ENCODE results near the gene RYR3.

RYR3 gene

DNA sequence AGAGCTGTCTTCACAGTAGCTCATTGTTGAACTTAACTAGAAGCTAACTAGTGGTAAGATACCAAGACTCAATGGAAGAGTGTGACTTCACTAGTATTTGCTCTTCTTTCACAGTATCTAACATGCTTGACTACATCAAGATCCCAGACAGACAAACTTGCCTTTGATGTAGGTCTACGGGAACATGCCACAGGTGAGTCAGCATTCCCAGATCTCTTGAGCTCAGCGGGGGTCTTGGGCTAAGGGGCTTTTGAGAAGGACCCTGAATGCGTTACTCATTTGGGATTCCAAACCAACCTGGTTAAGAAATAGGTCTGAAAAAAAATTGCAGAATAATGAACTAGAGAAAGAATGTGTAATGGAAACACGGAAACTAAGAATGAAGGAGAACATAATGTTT is 222.4 kb downstream of the RYR3 start:
- H3K79me2 ChIP-seq (ENCODE audit: insufficient read depth, low read length): no peaks in the 10 kb centered on the region
- H3K4me3 ChIP-seq (ENCODE audit: insufficient read depth, low read length, poor library complexity, severe bottlenecking): no peak overlapping the region
- H3K36me3 ChIP-seq (ENCODE audit: low read length): no peaks in the 10 kb centered on the region
- no peak overlapping the region for H2AFZ ChIP-seq (ENCODE audit: low read depth, low read length, severe bottlenecking)
- no peak overlapping the region for H3K9ac ChIP-seq (ENCODE audit: low read length)
- no peak overlapping the region for H3K27ac ChIP-seq (ENCODE audit: low read depth, low read length)
- no peaks in the 10 kb centered on the region for H3F3A ChIP-seq (ENCODE audit: insufficient read depth)
- no peak overlapping the region for H3K4me2 ChIP-seq (ENCODE audit: low read depth, low read length, poor library complexity, severe bottlenecking)
- no peaks in the 10 kb centered on the region for H3K9me3 ChIP-seq (ENCODE audit: insufficient read depth, low read length)
- no peaks in the 10 kb centered on the region for H3K27me3 ChIP-seq (ENCODE audit: low read length)
- TF ChIP-seq EZH2phosphoT487 (conservative IDR thresholded peaks at IDR 0.05; ENCODE audit: low read length): no peak
- TF ChIP-seq, protein P1, sequence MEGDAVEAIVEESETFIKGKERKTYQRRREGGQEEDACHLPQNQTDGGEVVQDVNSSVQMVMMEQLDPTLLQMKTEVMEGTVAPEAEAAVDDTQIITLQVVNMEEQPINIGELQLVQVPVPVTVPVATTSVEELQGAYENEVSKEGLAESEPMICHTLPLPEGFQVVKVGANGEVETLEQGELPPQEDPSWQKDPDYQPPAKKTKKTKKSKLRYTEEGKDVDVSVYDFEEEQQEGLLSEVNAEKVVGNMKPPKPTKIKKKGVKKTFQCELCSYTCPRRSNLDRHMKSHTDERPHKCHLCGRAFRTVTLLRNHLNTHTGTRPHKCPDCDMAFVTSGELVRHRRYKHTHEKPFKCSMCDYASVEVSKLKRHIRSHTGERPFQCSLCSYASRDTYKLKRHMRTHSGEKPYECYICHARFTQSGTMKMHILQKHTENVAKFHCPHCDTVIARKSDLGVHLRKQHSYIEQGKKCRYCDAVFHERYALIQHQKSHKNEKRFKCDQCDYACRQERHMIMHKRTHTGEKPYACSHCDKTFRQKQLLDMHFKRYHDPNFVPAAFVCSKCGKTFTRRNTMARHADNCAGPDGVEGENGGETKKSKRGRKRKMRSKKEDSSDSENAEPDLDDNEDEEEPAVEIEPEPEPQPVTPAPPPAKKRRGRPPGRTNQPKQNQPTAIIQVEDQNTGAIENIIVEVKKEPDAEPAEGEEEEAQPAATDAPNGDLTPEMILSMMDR (IDR thresholded peaks at IDR 0.05; ENCODE audit: insufficient read depth, low read length, poor library complexity, severe bottlenecking): no peak
- no peaks in the 10 kb centered on the region for H4K20me1 ChIP-seq (ENCODE audit: low read depth, low read length)
- H3K9me2 ChIP-seq (replicated peaks; ENCODE audit: insufficient read depth, low read length): no peaks in the 10 kb centered on the region

DNA sequence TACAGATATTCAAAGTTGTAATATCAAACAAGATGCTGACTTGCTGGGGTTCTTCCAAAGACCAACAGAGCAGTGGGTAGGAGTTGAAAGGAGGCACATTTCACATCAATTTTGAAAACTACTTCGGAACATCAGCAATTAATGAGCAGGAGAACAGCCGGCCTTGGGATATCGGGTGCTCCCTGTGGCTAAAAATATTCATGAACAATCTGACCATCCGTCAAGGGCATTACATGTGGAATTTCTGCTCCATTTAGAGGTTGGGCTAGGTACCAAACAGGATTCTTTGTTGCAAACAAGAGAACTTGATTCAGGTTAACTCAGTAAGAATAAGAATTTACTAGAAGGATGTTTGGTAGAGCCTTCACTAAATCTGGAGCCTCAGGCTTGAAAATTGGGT is 223.9 kb downstream of the RYR3 start:
- Histone ChIP-seq H3K4me3 (ENCODE audit: insufficient read depth, low read length, poor library complexity, severe bottlenecking) (no peak overlapping the region), H3K27ac (ENCODE audit: low read depth, low read length) (no peak overlapping the region), H3K9me2 (replicated peaks; ENCODE audit: insufficient read depth, low read length) (no peaks in the 10 kb centered on the region), H3K79me2 (ENCODE audit: insufficient read depth, low read length) (no peaks in the 10 kb centered on the region), H2AFZ (ENCODE audit: low read depth, low read length, severe bottlenecking) (no peak overlapping the region), H3K27me3 (ENCODE audit: low read length) (no peaks in the 10 kb centered on the region), H3K9me3 (ENCODE audit: insufficient read depth, low read length) (no peaks in the 10 kb centered on the region), H3K36me3 (ENCODE audit: low read length) (no peaks in the 10 kb centered on the region), H3K4me2 (ENCODE audit: low read depth, low read length, poor library complexity, severe bottlenecking) (no peak overlapping the region), H3F3A (ENCODE audit: insufficient read depth) (no peaks in the 10 kb centered on the region), H4K20me1 (ENCODE audit: low read depth, low read length) (no peaks in the 10 kb centered on the region), H3K9ac (ENCODE audit: low read length) (no peak overlapping the region)
- TF ChIP-seq, protein P1 (IDR thresholded peaks at IDR 0.05; ENCODE audit: insufficient read depth, low read length, poor library complexity, severe bottlenecking): no peak
- TF ChIP-seq EZH2phosphoT487 (conservative IDR thresholded peaks at IDR 0.05; ENCODE audit: low read length): no peak

DNA sequence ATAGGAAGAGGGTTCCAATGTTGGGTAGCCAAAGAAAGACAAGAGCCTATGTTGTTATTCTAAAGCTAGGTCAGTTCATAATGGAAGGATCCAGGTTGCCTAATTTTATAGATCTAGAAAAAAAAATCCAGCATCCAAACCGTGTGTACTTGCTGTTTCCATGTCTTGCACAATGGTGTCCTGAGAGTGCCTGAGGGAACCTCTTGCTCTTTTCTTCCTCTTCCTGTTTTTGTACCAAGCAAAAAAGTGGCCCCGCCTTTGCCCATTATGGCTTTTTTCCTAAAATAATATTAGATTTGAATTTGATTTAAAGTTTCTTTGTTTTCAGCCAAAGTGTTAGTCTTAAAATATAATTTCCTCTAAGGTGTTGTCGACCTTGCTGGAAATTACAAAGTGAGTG is 224.4 kb downstream of the RYR3 start:
- no peaks in the 10 kb centered on the region for H3K36me3 ChIP-seq (ENCODE audit: low read length)
- H3K79me2 ChIP-seq (ENCODE audit: insufficient read depth, low read length): no peaks in the 10 kb centered on the region
- no peaks in the 10 kb centered on the region for H4K20me1 ChIP-seq (ENCODE audit: low read depth, low read length)
- H2AFZ ChIP-seq (ENCODE audit: low read depth, low read length, severe bottlenecking): no peak overlapping the region
- no peaks in the 10 kb centered on the region for H3F3A ChIP-seq (ENCODE audit: insufficient read depth)
- H3K4me2 ChIP-seq (ENCODE audit: low read depth, low read length, poor library complexity, severe bottlenecking): no peak overlapping the region
- H3K9me2 ChIP-seq (replicated peaks; ENCODE audit: insufficient read depth, low read length): no peaks in the 10 kb centered on the region
- no peak overlapping the region for H3K4me3 ChIP-seq (ENCODE audit: insufficient read depth, low read length, poor library complexity, severe bottlenecking)
- no peaks in the 10 kb centered on the region for H3K9me3 ChIP-seq (ENCODE audit: insufficient read depth, low read length)
- TF ChIP-seq EZH2phosphoT487 (conservative IDR thresholded peaks at IDR 0.05; ENCODE audit: low read length): no peak
- TF ChIP-seq, protein P1 (IDR thresholded peaks at IDR 0.05; ENCODE audit: insufficient read depth, low read length, poor library complexity, severe bottlenecking): no peak
- no peaks in the 10 kb centered on the region for H3K27me3 ChIP-seq (ENCODE audit: low read length)
- H3K27ac ChIP-seq (ENCODE audit: low read depth, low read length): no peak overlapping the region
- no peak overlapping the region for H3K9ac ChIP-seq (ENCODE audit: low read length)

Measured in SU-DHL-6 (cell line).